ENCODE results near the gene GAL3ST1.

Gene GAL3ST1

GRCh38 chr22:30591191-30591587 is 16.7 kb upstream of the GAL3ST1 start:
- H3K27me3 ChIP-seq (ENCODE audit: control insufficient read depth, low read length) = peaks cover 2% of the 10 kb centered on the region; the same call in 1 of the 2 replicates
- no peaks in the 10 kb centered on the region for H3K9me2 ChIP-seq (replicated peaks; ENCODE audit: control insufficient read depth, low read length)
- TF ChIP-seq, protein P1, sequence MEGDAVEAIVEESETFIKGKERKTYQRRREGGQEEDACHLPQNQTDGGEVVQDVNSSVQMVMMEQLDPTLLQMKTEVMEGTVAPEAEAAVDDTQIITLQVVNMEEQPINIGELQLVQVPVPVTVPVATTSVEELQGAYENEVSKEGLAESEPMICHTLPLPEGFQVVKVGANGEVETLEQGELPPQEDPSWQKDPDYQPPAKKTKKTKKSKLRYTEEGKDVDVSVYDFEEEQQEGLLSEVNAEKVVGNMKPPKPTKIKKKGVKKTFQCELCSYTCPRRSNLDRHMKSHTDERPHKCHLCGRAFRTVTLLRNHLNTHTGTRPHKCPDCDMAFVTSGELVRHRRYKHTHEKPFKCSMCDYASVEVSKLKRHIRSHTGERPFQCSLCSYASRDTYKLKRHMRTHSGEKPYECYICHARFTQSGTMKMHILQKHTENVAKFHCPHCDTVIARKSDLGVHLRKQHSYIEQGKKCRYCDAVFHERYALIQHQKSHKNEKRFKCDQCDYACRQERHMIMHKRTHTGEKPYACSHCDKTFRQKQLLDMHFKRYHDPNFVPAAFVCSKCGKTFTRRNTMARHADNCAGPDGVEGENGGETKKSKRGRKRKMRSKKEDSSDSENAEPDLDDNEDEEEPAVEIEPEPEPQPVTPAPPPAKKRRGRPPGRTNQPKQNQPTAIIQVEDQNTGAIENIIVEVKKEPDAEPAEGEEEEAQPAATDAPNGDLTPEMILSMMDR (IDR thresholded peaks at IDR 0.05; ENCODE audit: low read depth, low read length, poor library complexity, severe bottlenecking) = no peak
- no peak for TF ChIP-seq EZH2phosphoT487 (IDR thresholded peaks at IDR 0.05; ENCODE audit: borderline replicate concordance, low read length)
- H3K36me3 ChIP-seq (ENCODE audit: control insufficient read depth, low read length) = peaks cover 52% of the 10 kb centered on the region
- H3K79me2 ChIP-seq (ENCODE audit: control insufficient read depth, low read length) = peaks cover 39% of the 10 kb centered on the region
- H3K4me3 ChIP-seq (ENCODE audit: low read length) = peak overlapping the region; percentile 96
- peak overlapping the region; percentile 73 for H3K4me2 ChIP-seq (ENCODE audit: low read length)
- H4K20me1 ChIP-seq (ENCODE audit: control insufficient read depth, insufficient read depth, low read depth, low read length) = peaks cover 17% of the 10 kb centered on the region; the same call in 1 of the 2 replicates
- H3F3A ChIP-seq (ENCODE audit: control insufficient read depth, insufficient read depth) = no peaks in the 10 kb centered on the region
- 0 out of 2 replicates have a peak overlapping the region, but pooled peaks have one; percentile 70 for H3K27ac ChIP-seq (ENCODE audit: low read depth, low read length)
- H3K4me1 ChIP-seq (ENCODE audit: control insufficient read depth, low read length) = peaks cover 15% of the 10 kb centered on the region
- H3K9me3 ChIP-seq (ENCODE audit: control insufficient read depth, insufficient read depth, low read length) = no peaks in the 10 kb centered on the region

- H3K27ac ChIP-seq (ENCODE audit: low read depth, low read length) = no peak overlapping the region
- no peak overlapping the region for H3K4me3 ChIP-seq (ENCODE audit: low read length)
- no peaks in the 10 kb centered on the region for H3K9me2 ChIP-seq (replicated peaks; ENCODE audit: control insufficient read depth, low read length)
- no peak overlapping the region for H3K4me2 ChIP-seq (ENCODE audit: low read length)
- peaks cover 11% of the 10 kb centered on the region for H3K4me1 ChIP-seq (ENCODE audit: control insufficient read depth, low read length)
- no peak for TF ChIP-seq EZH2phosphoT487 (IDR thresholded peaks at IDR 0.05; ENCODE audit: borderline replicate concordance, low read length)
- TF ChIP-seq, protein P1 (IDR thresholded peaks at IDR 0.05; ENCODE audit: low read depth, low read length, poor library complexity, severe bottlenecking) = no peak
- H3K27me3 ChIP-seq (ENCODE audit: control insufficient read depth, low read length) = no peaks in the 10 kb centered on the region
- peaks cover 38% of the 10 kb centered on the region for H3K79me2 ChIP-seq (ENCODE audit: control insufficient read depth, low read length)
- no peaks in the 10 kb centered on the region for H3F3A ChIP-seq (ENCODE audit: control insufficient read depth, insufficient read depth)
- H4K20me1 ChIP-seq (ENCODE audit: control insufficient read depth, insufficient read depth, low read depth, low read length) = peaks cover 17% of the 10 kb centered on the region; the same call in 1 of the 2 replicates
- no peaks in the 10 kb centered on the region for H3K9me3 ChIP-seq (ENCODE audit: control insufficient read depth, insufficient read depth, low read length)
- H3K36me3 ChIP-seq (ENCODE audit: control insufficient read depth, low read length) = peaks cover 97% of the 10 kb centered on the region
Measured at GRCh38 chr22:30586414-30586813, 11.9 kb upstream of the GAL3ST1 start.

DNA sequence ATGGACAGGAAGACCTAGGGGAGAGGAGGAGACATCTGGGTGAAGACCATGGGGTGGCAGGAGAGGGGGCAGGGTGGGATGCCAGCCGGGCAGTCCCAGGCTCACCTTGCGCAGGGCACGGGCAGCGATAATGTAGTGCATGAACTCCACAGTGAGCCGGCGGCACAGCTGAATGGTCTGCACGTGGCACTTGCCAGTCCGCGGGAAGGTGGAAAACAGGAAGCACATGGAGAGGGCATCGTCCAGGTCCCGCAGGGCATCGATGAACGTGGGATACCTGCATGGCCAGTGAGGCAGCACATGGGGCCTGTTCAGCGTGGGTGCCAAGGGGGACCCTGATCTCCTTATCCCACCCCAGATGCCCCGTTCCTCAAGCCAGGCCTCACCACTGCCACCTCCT is 10.0 kb upstream of the GAL3ST1 start:
- peaks cover 97% of the 10 kb centered on the region for H3K36me3 ChIP-seq (ENCODE audit: control insufficient read depth, low read length)
- no peaks in the 10 kb centered on the region for H3K9me2 ChIP-seq (replicated peaks; ENCODE audit: control insufficient read depth, low read length)

More for the DNA sequence above, 10.0 kb upstream of the GAL3ST1 start:
- H3K9me3 ChIP-seq (ENCODE audit: control insufficient read depth, insufficient read depth, low read length) = no peaks in the 10 kb centered on the region
- no peaks in the 10 kb centered on the region; the same call in 1 of the 2 replicates for H4K20me1 ChIP-seq (ENCODE audit: control insufficient read depth, insufficient read depth, low read depth, low read length)
- peaks cover 18% of the 10 kb centered on the region for H3K79me2 ChIP-seq (ENCODE audit: control insufficient read depth, low read length)
- H3K4me1 ChIP-seq (ENCODE audit: control insufficient read depth, low read length) = no peaks in the 10 kb centered on the region
- no peaks in the 10 kb centered on the region for H3F3A ChIP-seq (ENCODE audit: control insufficient read depth, insufficient read depth)
- no peak overlapping the region for H3K4me2 ChIP-seq (ENCODE audit: low read length)
- no peak overlapping the region for H3K4me3 ChIP-seq (ENCODE audit: low read length)
- no peaks in the 10 kb centered on the region for H3K27me3 ChIP-seq (ENCODE audit: control insufficient read depth, low read length)
- TF ChIP-seq EZH2phosphoT487 (IDR thresholded peaks at IDR 0.05; ENCODE audit: borderline replicate concordance, low read length) = no peak
- TF ChIP-seq, protein P1 (IDR thresholded peaks at IDR 0.05; ENCODE audit: low read depth, low read length, poor library complexity, severe bottlenecking) = no peak
- no peak overlapping the region for H3K27ac ChIP-seq (ENCODE audit: low read depth, low read length)
